H7 (cell line): ENCODE measurements around the gene NID2. TPM values are rescaled to one million over a fixed set of nuclear protein-coding genes. Genes with fewer than 3 reads are reported as not detected.

Source experiments
- DNase-seq: peaks from one replicate; pipeline ENCODE4 v3.0.0; 2012
- H3K27me3 ChIP-seq: 2 replicates; pipeline ENCODE4 v1.6.0; 2011; ENCODE audit warnings: mild to moderate bottlenecking, low read length; ENCODE audit not compliant: control insufficient read depth, insufficient read depth
- H3K36me3 ChIP-seq: replicated peaks from 2 replicates; pipeline ENCODE4 v1.5.1; 2011; ENCODE audit warnings: low read length; ENCODE audit not compliant: control insufficient read depth, insufficient read depth
- H3K4me3 ChIP-seq: 2 replicates; pipeline ENCODE4 v1.5.1; 2011; ENCODE audit warnings: low read depth, mild to moderate bottlenecking, control low read depth, low read length, moderate library complexity; ENCODE audit not compliant: insufficient read depth
- total RNA-seq: library from RNA; depleted of rRNA; stranded (reverse); fragments of >200 nt; shearing (Covaris generic); gene quantifications from 2 replicates; pipeline ENCODE4 v1.2.3, GENCODE V29; 2014

The NID2 gene
- total RNA-seq, 1 experiment from 2014 or later = 5.1 TPM

DNA sequence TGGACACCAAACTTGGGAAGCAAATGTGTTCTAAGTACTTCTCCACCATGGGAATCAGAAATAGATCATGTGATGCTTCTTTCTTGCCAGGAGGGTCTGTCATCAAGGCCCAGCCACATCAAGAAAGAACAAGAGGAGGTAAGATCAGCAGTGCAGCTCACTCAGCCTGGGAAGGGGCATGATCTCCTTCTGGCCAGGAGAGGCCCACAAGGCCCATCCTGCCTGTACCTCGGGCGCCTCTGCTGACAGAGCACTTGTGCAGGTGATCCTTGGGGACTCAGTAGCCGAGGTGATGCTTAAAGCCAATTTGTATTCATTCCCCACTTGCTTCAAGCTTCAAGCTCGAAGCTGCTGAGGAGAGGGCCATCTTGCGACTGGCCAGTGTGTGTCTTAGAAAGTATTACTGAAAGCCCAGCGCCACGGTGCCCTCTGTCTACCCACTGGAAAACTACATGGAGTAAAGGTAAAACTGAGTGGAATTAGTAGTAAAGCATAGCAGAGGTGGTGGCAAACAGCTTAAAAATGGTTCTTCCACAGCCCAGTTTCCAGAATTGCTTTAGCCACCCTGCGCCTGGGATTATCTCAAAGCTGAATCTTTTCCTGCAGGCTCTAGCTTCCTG, 53.3 kb downstream of the NID2 start:
- Histone ChIP-seq H3K4me3 (no peak overlapping the region), H3K36me3 (peaks cover 4% of the 10 kb centered on the region; the same call in 1 of the 2 replicates), H3K27me3 (no peaks in the 10 kb centered on the region)
- DNase-seq = peak; percentile 57

GRCh38 chr14:52014601-52015267, 54.1 kb downstream of the NID2 start:
- Histone ChIP-seq H3K27me3 (no peaks in the 10 kb centered on the region), H3K36me3 (peaks cover 8% of the 10 kb centered on the region; the same call in 1 of the 2 replicates)
- DNase-seq = no peak

GRCh38 chr14:52013984-52014600, 54.8 kb downstream of the NID2 start:
- Histone ChIP-seq H3K36me3 (peaks cover 10% of the 10 kb centered on the region; the same call in 1 of the 2 replicates), H3K4me3 (no peak overlapping the region), H3K27me3 (no peaks in the 10 kb centered on the region)
- DNase-seq = peak; percentile 52

More at GRCh38 chr14:52014601-52015267, 54.1 kb downstream of the NID2 start:
- H3K4me3 ChIP-seq = no peak overlapping the region

- DNase-seq = no peak
- Histone ChIP-seq H3K27me3 (no peaks in the 10 kb centered on the region), H3K36me3 (peaks cover 14% of the 10 kb centered on the region; the same call in 1 of the 2 replicates), H3K4me3 (no peak overlapping the region)
These were observed 56.2 kb downstream of the NID2 start for GRCh38 chr14:52012635-52013034.

GRCh38 chr14:52011523-52011922, 57.3 kb downstream of the NID2 start:
- Histone ChIP-seq H3K27me3 (no peaks in the 10 kb centered on the region), H3K4me3 (no peak overlapping the region), H3K36me3 (peaks cover 14% of the 10 kb centered on the region; the same call in 1 of the 2 replicates)
- no peak for DNase-seq

DNA sequence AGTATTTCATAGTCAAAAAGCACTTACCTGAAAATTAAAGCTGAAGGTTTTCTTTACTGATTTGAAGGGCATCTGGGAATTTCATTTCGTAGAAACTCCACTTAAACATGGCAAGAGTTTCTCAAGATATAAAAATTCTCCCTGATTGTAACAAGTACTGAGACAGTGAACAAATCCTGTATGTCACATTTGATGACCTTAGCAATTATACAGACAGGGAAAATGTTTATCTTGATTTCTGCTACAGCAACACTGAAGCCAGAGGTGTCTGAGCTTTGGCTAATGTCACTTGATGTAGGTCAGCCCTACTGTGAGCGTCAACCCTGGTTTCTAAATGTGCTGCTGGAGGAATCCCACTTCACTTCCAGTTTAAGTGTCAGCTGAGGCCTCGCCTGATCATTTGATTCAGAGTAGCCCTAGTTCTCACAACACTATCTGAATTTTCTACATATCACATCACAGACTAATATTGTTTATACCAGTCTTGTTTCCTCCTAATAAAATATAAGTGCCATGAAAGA, 58.6 kb downstream of the NID2 start:
- Histone ChIP-seq H3K27me3 (no peaks in the 10 kb centered on the region), H3K36me3 (peaks cover 15% of the 10 kb centered on the region), H3K4me3 (no peak overlapping the region)
- no peak for DNase-seq

DNA sequence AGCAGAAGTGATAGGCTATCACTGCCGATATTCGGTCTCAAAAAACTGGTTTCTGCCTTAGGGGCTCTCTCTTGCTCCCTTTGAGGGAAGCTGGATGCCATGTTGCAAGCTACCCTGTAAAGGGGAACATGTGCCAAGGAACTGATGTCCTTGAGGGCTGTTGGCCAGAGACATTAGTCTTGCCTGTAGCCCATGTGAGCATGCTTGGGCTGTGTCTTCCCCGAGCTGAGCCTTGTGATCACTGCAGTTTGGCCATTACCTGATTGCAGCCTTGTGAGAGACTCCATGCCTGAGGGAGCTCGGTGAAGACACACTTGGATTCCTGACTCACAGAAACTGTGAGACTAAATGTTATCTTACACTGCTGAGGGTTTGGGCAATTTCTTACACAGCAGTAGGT, 60.7 kb downstream of the NID2 start:
- Histone ChIP-seq H3K27me3 (no peaks in the 10 kb centered on the region), H3K36me3 (peaks cover 22% of the 10 kb centered on the region), H3K4me3 (no peak overlapping the region)
- DNase-seq = no peak

DNA sequence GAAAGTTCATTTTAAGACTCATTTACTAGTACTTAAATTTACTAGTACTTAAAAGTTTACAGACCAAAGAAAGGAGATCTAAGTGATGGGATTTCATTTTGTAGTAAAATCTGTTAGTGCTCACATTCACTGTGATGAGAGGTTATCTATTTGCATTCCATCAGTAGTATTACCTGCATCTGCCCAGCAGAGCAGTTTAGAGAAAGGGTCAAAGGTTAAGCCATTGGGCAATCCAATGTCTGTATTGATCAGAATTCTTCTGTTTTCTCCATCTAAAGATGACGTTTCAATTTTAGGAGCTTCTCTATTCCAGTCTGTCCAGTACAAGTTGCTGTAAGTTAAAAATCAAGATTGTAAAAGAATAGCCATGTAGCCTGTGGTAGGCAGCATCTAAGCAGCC, 61.2 kb downstream of the NID2 start:
- peaks cover 24% of the 10 kb centered on the region for H3K36me3 ChIP-seq
- H3K27me3 ChIP-seq = no peaks in the 10 kb centered on the region
- no peak overlapping the region for H3K4me3 ChIP-seq
- DNase-seq = no peak

DNA sequence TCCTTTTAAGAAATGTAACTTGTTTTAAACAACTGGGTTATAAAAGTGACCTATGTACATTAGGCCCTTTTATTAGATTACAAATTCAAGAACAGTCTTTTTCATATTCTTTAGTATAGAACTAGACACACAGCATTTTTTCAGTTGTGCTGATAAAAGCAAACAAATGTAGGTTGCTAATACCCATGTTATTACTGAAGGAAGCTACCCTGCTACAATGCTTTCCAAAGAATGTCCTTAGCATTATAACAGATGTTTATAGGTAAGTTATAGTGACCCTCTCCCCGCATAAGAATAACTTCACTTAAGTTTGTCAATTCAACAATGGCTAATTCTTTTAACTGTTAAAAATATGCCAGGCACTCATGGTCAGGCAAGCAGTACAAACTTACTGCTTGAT, 61.6 kb downstream of the NID2 start:
- no peak for DNase-seq
- peaks cover 28% of the 10 kb centered on the region for H3K36me3 ChIP-seq
- H3K4me3 ChIP-seq = no peak overlapping the region
- H3K27me3 ChIP-seq = no peaks in the 10 kb centered on the region

GRCh38 chr14:52006361-52006760, 62.5 kb downstream of the NID2 start:
- H3K27me3 ChIP-seq = no peaks in the 10 kb centered on the region
- no peak for DNase-seq
- H3K36me3 ChIP-seq = peaks cover 29% of the 10 kb centered on the region
- H3K4me3 ChIP-seq = no peak overlapping the region

- Histone ChIP-seq H3K36me3 (peaks cover 30% of the 10 kb centered on the region), H3K27me3 (no peaks in the 10 kb centered on the region), H3K4me3 (no peak overlapping the region)
- DNase-seq = no peak
These were observed 63.2 kb downstream of the NID2 start for GRCh38 chr14:52005625-52006024.

DNA sequence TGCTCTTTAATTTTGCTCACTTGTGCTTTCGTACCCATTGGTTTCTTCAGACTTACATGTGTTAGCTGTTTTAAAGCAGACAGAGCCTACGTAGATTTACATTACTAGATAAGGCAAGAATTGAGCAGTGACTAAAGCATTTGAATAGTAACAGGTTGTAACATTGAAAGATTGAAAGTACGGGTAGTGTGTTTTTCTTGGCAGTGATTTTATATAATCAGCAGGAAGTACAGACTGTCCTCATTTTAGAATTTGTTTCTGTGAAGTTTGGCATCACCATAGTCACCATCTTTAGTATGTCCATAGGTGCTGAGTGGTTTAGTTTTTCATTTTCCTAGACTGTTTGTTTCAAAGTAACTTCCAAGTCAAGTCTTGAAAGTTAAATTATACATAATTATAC, 65.5 kb downstream of the NID2 start:
- Histone ChIP-seq H3K4me3 (no peak overlapping the region), H3K27me3 (no peaks in the 10 kb centered on the region), H3K36me3 (peaks cover 25% of the 10 kb centered on the region)
- DNase-seq = no peak

GRCh38 chr14:52002542-52002941, 66.3 kb downstream of the NID2 start:
- no peak overlapping the region for H3K4me3 ChIP-seq
- DNase-seq = no peak
- peaks cover 23% of the 10 kb centered on the region for H3K36me3 ChIP-seq
- H3K27me3 ChIP-seq = no peaks in the 10 kb centered on the region

GRCh38 chr14:52000696-52001095, 68.2 kb downstream of the NID2 start:
- DNase-seq = no peak
- Histone ChIP-seq H3K36me3 (peaks cover 23% of the 10 kb centered on the region), H3K4me3 (no peak overlapping the region), H3K27me3 (no peaks in the 10 kb centered on the region)
